ENCODE measurements around the gene IRF8.

The IRF8 gene

DNA sequence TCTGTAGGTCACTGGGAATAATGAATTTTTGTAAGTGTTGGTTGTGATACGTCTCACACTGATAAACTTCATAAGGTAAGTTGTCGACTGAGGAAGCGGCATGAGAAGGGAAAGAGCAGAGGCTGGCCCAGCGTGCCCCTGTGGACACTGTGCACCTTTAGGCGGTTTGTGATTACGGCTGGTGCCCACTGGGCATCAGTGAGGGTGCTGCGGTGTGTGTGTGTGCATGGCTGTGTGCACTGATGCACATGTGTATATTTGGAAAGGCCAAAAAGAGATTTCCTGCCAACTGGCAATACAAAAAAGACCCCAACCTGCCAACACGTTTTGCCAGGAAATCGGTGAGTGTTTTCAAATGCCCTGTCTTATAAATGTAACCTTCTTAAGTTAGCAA is 11.9 kb downstream of the IRF8 start:
- no peak overlapping the region for H3K27ac ChIP-seq
- TF ChIP-seq, protein P1, sequence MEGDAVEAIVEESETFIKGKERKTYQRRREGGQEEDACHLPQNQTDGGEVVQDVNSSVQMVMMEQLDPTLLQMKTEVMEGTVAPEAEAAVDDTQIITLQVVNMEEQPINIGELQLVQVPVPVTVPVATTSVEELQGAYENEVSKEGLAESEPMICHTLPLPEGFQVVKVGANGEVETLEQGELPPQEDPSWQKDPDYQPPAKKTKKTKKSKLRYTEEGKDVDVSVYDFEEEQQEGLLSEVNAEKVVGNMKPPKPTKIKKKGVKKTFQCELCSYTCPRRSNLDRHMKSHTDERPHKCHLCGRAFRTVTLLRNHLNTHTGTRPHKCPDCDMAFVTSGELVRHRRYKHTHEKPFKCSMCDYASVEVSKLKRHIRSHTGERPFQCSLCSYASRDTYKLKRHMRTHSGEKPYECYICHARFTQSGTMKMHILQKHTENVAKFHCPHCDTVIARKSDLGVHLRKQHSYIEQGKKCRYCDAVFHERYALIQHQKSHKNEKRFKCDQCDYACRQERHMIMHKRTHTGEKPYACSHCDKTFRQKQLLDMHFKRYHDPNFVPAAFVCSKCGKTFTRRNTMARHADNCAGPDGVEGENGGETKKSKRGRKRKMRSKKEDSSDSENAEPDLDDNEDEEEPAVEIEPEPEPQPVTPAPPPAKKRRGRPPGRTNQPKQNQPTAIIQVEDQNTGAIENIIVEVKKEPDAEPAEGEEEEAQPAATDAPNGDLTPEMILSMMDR (IDR thresholded peaks at IDR 0.05): no peak
- TF ChIP-seq ZFX (IDR thresholded peaks at IDR 0.05; ENCODE audit: borderline replicate concordance): no peak

DNA sequence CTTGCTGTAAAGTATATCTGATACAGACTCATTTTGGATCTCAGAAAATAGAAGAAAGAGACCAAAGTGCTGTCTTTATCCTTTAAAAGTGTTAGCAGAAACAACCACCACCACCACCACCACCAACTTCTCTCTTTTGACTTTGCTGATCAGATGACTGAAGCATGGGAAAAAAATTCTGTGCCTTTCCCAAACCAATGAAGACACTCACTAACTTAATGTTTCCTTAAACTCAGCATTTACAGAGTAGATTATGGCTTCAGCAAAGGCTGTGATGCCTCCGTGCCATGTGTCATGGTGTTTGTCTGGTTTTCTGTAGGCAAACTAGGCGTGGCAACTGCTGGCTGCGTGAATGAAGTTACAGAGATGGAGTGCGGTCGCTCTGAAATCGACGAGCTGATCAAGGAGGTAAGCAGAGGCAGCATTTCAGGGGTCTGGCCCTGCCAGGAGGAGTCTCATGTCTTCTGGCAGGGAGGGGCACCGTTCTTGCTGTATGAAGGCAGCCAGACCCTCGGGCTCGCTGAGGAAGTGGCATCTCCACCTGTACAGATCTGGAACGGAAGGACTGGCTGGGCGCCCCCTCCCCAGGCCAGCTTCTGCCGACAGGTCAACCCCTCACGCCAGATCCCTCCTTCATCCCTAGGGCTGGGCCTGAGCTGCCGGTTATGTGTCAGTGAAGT is 12.4 kb downstream of the IRF8 start:
- TF ChIP-seq ZFX (IDR thresholded peaks at IDR 0.05; ENCODE audit: borderline replicate concordance): no peak
- TF ChIP-seq, protein P1 (IDR thresholded peaks at IDR 0.05): no peak
- H3K27ac ChIP-seq: no peak overlapping the region

DNA sequence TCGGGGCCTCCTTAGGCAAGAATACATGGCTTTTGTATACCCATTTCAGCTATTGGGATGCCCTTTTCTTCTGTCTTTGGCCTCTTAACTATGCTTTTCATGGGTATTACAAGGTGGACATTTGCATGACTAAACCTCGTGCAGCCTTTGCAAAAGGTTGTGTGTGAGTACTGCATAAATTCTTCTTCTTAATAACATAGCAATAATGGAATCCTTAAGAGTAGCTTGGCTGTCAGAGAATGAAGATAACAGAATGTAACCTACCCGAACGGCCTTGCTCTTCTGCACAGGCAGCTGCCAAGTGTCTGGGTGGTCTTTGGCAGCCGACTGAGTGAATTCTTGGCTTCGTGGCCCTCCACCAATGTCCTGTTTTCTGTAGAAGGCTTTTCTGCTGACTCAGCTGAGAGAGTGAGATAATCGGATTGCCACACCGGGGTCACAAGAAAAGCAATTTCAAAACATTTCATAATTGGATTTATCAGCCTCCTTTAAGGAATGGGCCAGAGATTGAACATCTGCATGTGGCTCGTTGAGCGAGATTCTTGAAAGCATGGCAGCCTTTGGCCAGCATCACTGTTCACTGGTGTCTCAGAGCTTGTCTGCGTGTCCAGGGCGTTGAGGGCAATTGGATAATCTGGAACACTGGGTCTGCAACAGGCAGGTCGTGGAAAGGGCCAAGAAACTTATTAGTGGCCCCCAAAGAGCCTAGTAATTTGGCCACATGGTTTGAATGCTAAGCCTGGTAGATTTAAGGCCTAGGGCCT is 13.4 kb downstream of the IRF8 start:
- H3K27ac ChIP-seq: no peak overlapping the region
- no peak for TF ChIP-seq ZFX (IDR thresholded peaks at IDR 0.05; ENCODE audit: borderline replicate concordance)
- TF ChIP-seq, protein P1 (IDR thresholded peaks at IDR 0.05): no peak

DNA sequence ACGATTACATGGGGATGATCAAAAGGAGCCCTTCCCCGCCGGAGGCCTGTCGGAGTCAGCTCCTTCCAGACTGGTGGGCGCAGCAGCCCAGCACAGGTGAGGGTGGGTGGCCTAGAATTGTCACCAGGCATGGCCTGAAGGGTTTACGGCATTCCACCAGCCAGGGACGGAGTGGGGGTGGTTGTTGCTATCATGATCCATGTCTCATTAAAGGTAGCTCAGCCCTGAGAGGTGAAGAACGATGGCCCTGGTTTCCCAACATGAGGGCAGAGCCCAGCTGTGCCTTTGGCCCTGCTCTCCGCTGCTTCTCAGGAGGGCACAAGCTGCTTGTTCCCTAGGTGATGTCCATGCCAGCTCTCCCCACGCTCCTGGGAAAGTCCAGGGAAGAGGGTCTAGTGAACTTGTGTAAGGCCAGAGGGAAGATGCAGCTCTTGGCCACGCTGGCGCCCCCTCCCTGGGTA is 14.2 kb downstream of the IRF8 start:
- H3K27ac ChIP-seq: no peak overlapping the region
- TF ChIP-seq, protein P1 (IDR thresholded peaks at IDR 0.05): no peak
- TF ChIP-seq ZFX (IDR thresholded peaks at IDR 0.05; ENCODE audit: borderline replicate concordance): no peak

DNA sequence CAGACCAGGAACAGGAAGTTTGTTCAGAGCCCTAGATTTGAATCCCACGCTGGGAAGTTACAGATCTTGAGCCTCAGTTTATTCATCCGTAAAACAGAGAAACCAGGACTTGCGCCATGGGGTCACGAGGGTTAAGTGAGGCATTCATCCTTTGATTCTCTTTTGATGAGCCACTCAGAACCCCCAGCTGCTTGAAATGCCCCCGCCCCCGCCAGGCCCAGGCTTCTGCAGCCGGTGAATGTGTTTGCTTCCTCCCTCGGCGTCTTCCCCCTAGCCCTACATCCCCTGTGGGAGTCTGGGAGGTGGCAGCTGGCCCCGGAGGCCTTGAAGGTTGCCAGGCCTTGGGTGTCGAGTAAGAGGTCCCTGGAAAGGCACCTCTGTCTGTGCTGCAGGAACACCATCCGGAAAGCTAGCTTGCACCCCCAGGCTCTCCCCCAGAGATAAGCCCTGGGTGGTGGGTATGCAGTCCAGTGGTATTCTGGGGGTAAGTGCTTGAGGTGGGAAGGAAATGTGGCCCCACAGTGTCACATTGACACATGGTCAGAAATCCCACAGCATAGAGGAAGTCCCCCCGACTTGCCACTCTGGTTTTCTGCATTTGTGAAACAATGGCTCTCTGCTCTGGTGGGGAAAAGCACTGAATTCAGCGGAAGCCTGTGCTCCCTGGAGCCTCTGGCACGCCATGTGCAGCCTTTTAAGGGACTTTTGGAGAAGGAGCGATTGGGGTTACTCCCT is 14.9 kb downstream of the IRF8 start:
- H3K27ac ChIP-seq: no peak overlapping the region
- no peak for TF ChIP-seq ZFX (IDR thresholded peaks at IDR 0.05; ENCODE audit: borderline replicate concordance)
- TF ChIP-seq, protein P1 (IDR thresholded peaks at IDR 0.05): no peak

DNA sequence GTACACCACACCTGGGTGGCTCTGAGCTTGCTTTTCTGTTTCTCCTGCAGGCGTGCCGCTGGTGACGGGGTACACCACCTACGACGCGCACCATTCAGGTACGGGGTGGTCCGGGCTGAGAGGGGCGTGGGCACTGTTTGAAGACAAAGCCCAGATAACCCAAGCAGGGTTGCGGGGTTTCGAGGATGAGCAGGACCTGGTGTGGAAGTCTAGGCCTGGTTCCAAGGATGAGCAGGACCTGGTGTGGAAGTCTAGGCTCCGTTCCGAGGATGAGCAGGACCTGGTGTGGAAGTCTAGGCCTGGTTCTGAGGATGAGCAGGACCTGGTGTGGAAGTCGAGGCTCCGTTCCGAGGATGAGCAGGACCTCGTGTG is 15.4 kb downstream of the IRF8 start:
- no peak for TF ChIP-seq ZFX (IDR thresholded peaks at IDR 0.05; ENCODE audit: borderline replicate concordance)
- TF ChIP-seq, protein P1 (IDR thresholded peaks at IDR 0.05): no peak

More for the DNA sequence above, 15.4 kb downstream of the IRF8 start:
- no peak overlapping the region for H3K27ac ChIP-seq
